Mesendoderm (in vitro differentiated cells): ENCODE results near the gene MRPL21.

ENCODE experiments used
- DNase-seq: peaks from one replicate; pipeline ENCODE4 v3.0.0; 2013
- H2AK5ac ChIP-seq: 2 replicates; pipeline ENCODE4 v1.6.1; 2013; ENCODE audit warnings: low read length, inconsistent platforms
- H2BK120ac ChIP-seq: 2 replicates; pipeline ENCODE4 v1.6.1; 2013; ENCODE audit warnings: low read depth, mild to moderate bottlenecking, low read length, moderate library complexity, mixed read lengths
- H2BK15ac ChIP-seq: replicated peaks from 2 replicates; pipeline ENCODE4 v1.6.1; 2013; ENCODE audit warnings: low read depth, mild to moderate bottlenecking, moderate library complexity
- H2BK5ac ChIP-seq: 2 replicates; pipeline ENCODE4 v1.6.1; 2013; ENCODE audit warnings: low read length, inconsistent platforms
- H3K18ac ChIP-seq: 2 replicates; pipeline ENCODE4 v1.6.1; 2013; ENCODE audit warnings: mild to moderate bottlenecking, low read length, mixed read lengths
- H3K23ac ChIP-seq: one replicate; pipeline ENCODE4 v1.6.1; 2013; ENCODE audit warnings: low read length
- H3K27ac ChIP-seq: 2 replicates; pipeline ENCODE4 v1.5.1; 2013; ENCODE audit warnings: low read depth, mild to moderate bottlenecking, inconsistent platforms, low read length, moderate library complexity
- H3K27me3 ChIP-seq: 2 replicates; pipeline ENCODE4 v1.6.1; 2013; ENCODE audit warnings: low read length, control low read depth, mild to moderate bottlenecking, inconsistent platforms; ENCODE audit not compliant: insufficient read depth, poor library complexity
- H3K36me3 ChIP-seq: 2 replicates; pipeline ENCODE4 v1.6.1; 2013; ENCODE audit warnings: low read length, inconsistent platforms; ENCODE audit not compliant: control insufficient read depth, insufficient read depth
- H3K4ac ChIP-seq: one replicate; pipeline ENCODE4 v1.6.1; 2013; ENCODE audit warnings: low read depth, mild to moderate bottlenecking, low read length, moderate library complexity
- H3K4me1 ChIP-seq: 2 replicates; pipeline ENCODE4 v1.6.1; 2013; ENCODE audit warnings: low read depth, low read length, inconsistent platforms; ENCODE audit not compliant: control insufficient read depth
- H3K4me2 ChIP-seq: 2 replicates; pipeline ENCODE4 v1.6.1; 2013; ENCODE audit warnings: low read length
- H3K4me3 ChIP-seq: 2 replicates; pipeline ENCODE4 v1.5.1; 2013; ENCODE audit warnings: mild to moderate bottlenecking, low read length
- H3K56ac ChIP-seq: one replicate; pipeline ENCODE4 v1.6.1; 2013; ENCODE audit warnings: low read length
- H3K79me1 ChIP-seq: 2 replicates; pipeline ENCODE4 v1.6.1; 2013; ENCODE audit warnings: low read length, inconsistent platforms
- H3K79me2 ChIP-seq: 2 replicates; pipeline ENCODE4 v1.6.1; 2013; ENCODE audit warnings: mild to moderate bottlenecking, low read length; ENCODE audit not compliant: control insufficient read depth, insufficient read depth
- H3K9ac ChIP-seq: 2 replicates; pipeline ENCODE4 v1.6.1; 2013; ENCODE audit warnings: low read length, inconsistent platforms
- H4K5ac ChIP-seq: one replicate; pipeline ENCODE4 v1.6.1; 2013; ENCODE audit warnings: low read length
- H4K8ac ChIP-seq: one replicate; pipeline ENCODE4 v1.6.1; 2013; ENCODE audit warnings: low read depth, mild to moderate bottlenecking, control low read depth, low read length, moderate library complexity
- WGBS: extraction: QIAGEN DNeasy Blood & Tissue Kit; methylation state at CpG from one replicate; pipeline ENCODE4 v1.1.7; 2013; ENCODE audit warnings: low lambda C conversion rate, missing lambda C conversion rate; ENCODE audit not compliant: insufficient coverage; ENCODE audit errors: extremely low coverage; 5-methylcytosine and 5-hydroxymethylcytosine counted together

MRPL21 gene

DNA sequence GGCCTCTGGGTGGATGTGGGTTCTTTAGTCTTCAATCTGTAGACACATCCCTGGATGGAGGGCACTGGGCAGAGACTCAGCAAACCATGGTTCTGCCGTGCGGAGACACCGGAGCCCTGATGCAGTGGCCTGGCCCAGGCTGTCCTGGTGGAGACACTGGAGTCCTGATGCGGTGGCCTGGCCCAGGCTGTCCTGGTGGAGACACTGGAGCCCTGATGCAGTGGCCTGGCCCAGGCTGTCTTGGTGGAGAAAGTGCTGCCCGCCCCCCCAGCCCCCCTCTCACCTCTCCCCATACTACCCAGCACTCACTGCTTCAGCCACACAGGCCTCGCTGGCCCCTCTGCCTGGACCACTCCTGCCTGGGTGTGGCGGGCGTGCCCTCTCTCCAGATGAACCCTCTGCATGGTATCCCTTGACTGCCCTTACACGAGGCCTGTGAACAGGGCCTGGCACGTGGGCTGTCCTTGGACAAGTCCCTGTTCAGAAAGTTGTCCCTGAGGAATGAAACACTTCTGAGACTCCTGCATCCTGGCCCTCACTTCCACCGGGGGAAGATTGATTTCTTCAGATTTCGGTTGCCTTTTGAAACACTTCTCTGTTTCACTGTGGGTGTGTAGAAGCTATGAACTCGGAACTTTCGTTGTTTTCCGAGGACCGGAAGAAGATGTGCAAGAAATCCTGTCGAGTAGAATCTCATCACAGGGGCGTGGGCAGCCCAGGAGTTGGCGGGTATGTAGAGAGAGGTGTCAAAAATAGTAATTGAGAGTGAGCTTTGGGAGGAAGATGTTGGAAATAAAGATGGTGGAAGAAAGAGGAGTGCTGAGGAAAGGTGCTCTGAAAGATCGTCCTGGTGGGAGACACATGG is 26.3 kb upstream of the MRPL21 start:
- no peak overlapping the region for H3K4ac ChIP-seq
- no peak overlapping the region for H2BK5ac ChIP-seq
- H3K27ac ChIP-seq: no peak overlapping the region
- H2BK120ac ChIP-seq: no peak overlapping the region
- H3K36me3 ChIP-seq: peaks cover 3% of the 10 kb centered on the region
- H3K4me3 ChIP-seq: no peak overlapping the region
- no peak overlapping the region for H4K8ac ChIP-seq
- H3K18ac ChIP-seq: no peak overlapping the region
- no peaks in the 10 kb centered on the region for H3K4me1 ChIP-seq
- no peak overlapping the region for H3K9ac ChIP-seq
- H2BK15ac ChIP-seq: no peak overlapping the region
- H4K5ac ChIP-seq: no peak overlapping the region
- no peak overlapping the region for H3K56ac ChIP-seq
- H2AK5ac ChIP-seq: no peak overlapping the region
- H3K4me2 ChIP-seq: no peak overlapping the region
- WGBS: 100% methylated on average over 1 of the region's 20 CpGs
- H3K79me1 ChIP-seq: no peaks in the 10 kb centered on the region
- no peak overlapping the region for H3K23ac ChIP-seq
- no peaks in the 10 kb centered on the region for H3K79me2 ChIP-seq
- DNase-seq: no peak
- no peaks in the 10 kb centered on the region for H3K27me3 ChIP-seq

GRCh38 chr11:68929135-68929534 is 25.5 kb upstream of the MRPL21 start:
- H2BK5ac ChIP-seq: no peak overlapping the region
- H2BK15ac ChIP-seq: no peak overlapping the region
- H3K18ac ChIP-seq: no peak overlapping the region
- no peak for DNase-seq
- H3K4me2 ChIP-seq: no peak overlapping the region
- H3K79me1 ChIP-seq: no peaks in the 10 kb centered on the region
- H4K8ac ChIP-seq: no peak overlapping the region
- no peak overlapping the region for H3K9ac ChIP-seq
- H2BK120ac ChIP-seq: no peak overlapping the region
- no peaks in the 10 kb centered on the region for H3K79me2 ChIP-seq
- peaks cover 6% of the 10 kb centered on the region for H3K36me3 ChIP-seq
- no CpG with 5 or more reads among the region's 20 CpGs for WGBS
- no peak overlapping the region for H3K4ac ChIP-seq
- H3K4me1 ChIP-seq: no peaks in the 10 kb centered on the region
- no peak overlapping the region for H4K5ac ChIP-seq
- H2AK5ac ChIP-seq: no peak overlapping the region
- H3K56ac ChIP-seq: no peak overlapping the region
- H3K27ac ChIP-seq: no peak overlapping the region
- H3K27me3 ChIP-seq: no peaks in the 10 kb centered on the region
- H3K23ac ChIP-seq: no peak overlapping the region
- H3K4me3 ChIP-seq: no peak overlapping the region

GRCh38 chr11:68928136-68928880 is 24.7 kb upstream of the MRPL21 start:
- Histone ChIP-seq H2BK15ac (no peak overlapping the region), H3K4me3 (no peak overlapping the region), H3K4me2 (no peak overlapping the region), H3K4me1 (no peaks in the 10 kb centered on the region), H3K27me3 (no peaks in the 10 kb centered on the region), H3K79me1 (no peaks in the 10 kb centered on the region), H3K18ac (no peak overlapping the region), H3K9ac (no peak overlapping the region), H3K23ac (no peak overlapping the region), H3K36me3 (peaks cover 6% of the 10 kb centered on the region), H4K8ac (no peak overlapping the region), H2BK120ac (no peak overlapping the region), H2AK5ac (no peak overlapping the region), H3K56ac (no peak overlapping the region), H2BK5ac (no peak overlapping the region), H3K4ac (no peak overlapping the region), H4K5ac (no peak overlapping the region), H3K79me2 (no peaks in the 10 kb centered on the region), H3K27ac (no peak overlapping the region)
- no CpG with 5 or more reads among the region's 6 CpGs for WGBS
- no peak for DNase-seq

GRCh38 chr11:68927280-68928135 is 23.9 kb upstream of the MRPL21 start:
- H3K23ac ChIP-seq: no peak overlapping the region
- H2AK5ac ChIP-seq: no peak overlapping the region
- no peaks in the 10 kb centered on the region for H3K27me3 ChIP-seq
- H3K4ac ChIP-seq: no peak overlapping the region
- no peak overlapping the region for H2BK15ac ChIP-seq
- no peak overlapping the region for H2BK120ac ChIP-seq
- no CpG with 5 or more reads among the region's 12 CpGs for WGBS
- H3K56ac ChIP-seq: no peak overlapping the region
- no peak overlapping the region for H3K4me2 ChIP-seq
- no peaks in the 10 kb centered on the region for H3K79me2 ChIP-seq
- no peak overlapping the region for H3K27ac ChIP-seq
- H2BK5ac ChIP-seq: no peak overlapping the region
- no peaks in the 10 kb centered on the region for H3K79me1 ChIP-seq
- peaks cover 6% of the 10 kb centered on the region for H3K36me3 ChIP-seq
- H3K9ac ChIP-seq: no peak overlapping the region
- H3K4me3 ChIP-seq: no peak overlapping the region
- H4K5ac ChIP-seq: no peak overlapping the region
- DNase-seq: no peak
- H3K4me1 ChIP-seq: no peaks in the 10 kb centered on the region
- H3K18ac ChIP-seq: no peak overlapping the region
- no peak overlapping the region for H4K8ac ChIP-seq

GRCh38 chr11:68925611-68926010 is 22.0 kb upstream of the MRPL21 start:
- Histone ChIP-seq H3K36me3 (peaks cover 7% of the 10 kb centered on the region), H3K18ac (no peak overlapping the region), H4K5ac (no peak overlapping the region), H3K79me2 (no peaks in the 10 kb centered on the region), H3K79me1 (no peaks in the 10 kb centered on the region), H2BK5ac (no peak overlapping the region), H3K4me3 (no peak overlapping the region), H3K27me3 (no peaks in the 10 kb centered on the region), H3K4me1 (no peaks in the 10 kb centered on the region), H4K8ac (no peak overlapping the region), H2BK15ac (no peak overlapping the region), H2AK5ac (no peak overlapping the region), H3K4ac (no peak overlapping the region), H3K23ac (no peak overlapping the region), H3K27ac (no peak overlapping the region), H3K9ac (no peak overlapping the region), H3K56ac (no peak overlapping the region), H2BK120ac (no peak overlapping the region), H3K4me2 (no peak overlapping the region)
- DNase-seq: peak; percentile 27
- WGBS: no CpG with 5 or more reads among the region's 3 CpGs
